Measurements from ENCODE around the gene KRT26.

KRT26 gene

DNA sequence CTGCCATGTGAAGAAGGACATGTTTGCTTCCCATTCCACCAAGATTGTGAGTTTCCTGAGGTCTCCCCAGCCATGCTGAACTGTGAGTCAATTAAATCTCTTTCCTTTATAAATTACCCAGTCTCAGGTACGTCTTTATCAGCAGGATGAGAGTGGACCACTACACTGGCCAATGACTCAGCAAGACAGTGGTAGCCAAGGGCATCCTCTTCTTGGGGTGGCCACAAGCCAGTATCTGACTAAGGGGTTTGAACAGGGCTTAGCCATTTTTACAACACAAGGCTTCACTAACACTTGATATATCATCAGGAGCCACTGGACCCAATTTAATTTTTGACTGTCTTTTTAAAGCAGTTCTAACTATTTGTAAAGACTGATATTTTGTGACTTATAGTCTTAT is 47.3 kb downstream of the KRT26 start:
- DNase-seq: no peak

DNA sequence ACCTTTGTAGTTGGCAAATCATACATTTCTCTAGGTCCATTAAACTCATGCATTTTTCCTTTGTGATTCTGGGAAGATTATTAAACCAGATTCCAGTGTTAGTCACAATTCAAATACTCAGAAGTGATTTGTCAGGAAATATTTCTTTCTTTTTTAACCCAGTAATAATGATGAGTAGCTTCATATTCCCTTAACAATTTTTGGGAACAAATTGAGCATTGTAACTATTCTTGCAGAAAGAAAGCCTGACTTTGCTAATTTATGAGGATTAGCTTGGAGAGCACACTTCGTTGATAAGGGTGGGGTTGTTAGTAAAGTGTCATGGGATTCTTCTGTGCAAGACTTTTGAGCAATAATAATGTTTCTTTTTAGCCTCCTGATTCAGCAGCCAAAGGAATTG is 49.8 kb downstream of the KRT26 start:
- no peak for DNase-seq

DNA sequence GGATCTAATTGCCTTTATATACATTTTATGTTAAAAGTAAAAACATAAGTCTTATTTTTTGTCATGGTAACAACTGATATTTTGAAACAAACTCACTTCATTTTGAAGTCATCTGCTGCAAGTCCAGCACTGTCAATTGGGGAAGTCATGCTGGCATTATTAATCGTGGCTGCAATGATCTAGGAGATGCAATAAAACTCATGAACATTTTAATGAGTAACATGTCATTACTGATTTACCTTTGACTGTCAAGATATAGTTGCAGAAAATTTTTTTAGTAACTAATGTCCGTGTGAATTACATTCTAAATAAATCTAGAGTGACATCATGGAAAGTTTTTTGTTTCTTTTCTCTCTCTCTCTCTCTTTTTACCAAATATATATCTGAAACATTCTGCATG is 51.1 kb downstream of the KRT26 start:
- DNase-seq: no peak

DNA sequence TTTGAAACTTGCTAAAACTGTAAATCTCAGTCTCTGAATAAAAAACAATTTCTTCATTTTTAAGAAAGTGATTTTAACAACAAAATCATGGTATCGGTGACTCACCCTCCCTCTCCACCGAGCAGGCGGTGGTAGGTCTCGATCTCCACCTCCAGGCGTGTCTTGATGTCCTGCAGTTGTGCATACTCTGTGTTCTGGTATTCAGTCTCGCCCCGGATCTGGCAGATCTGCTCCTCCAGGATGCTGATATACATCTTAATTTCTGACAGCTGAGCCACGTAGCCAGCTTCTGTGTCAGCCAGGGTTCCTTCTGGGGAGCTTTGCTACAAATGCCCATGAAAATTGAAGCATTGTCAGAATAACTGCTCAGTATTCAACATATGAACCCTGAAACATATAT is 53.1 kb downstream of the KRT26 start:
- DNase-seq: no peak

DNA sequence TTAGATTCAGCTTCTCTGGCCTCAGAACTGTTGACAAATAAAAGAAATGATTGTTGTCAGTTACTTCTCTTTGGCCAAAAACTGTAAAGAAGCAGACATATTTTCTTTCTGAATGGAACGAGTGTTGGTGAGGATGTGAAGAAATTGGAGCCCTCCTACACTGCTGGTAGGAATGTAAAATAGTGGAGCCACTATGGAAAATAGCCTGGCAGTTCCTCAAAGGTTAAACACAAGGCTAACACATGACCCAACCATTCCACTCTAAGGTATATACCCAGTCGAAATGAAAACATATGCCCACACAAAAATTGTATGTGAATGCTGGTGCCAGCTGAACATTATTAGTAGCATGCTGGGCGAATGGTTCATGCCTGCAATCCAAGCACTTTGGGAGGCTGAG is 54.2 kb downstream of the KRT26 start:
- no peak for DNase-seq
